ENCODE data around the gene CKB.
A peak's percentile ranks its signal among the peaks of the same experiment; 100 is the strongest.

CKB gene

DNA sequence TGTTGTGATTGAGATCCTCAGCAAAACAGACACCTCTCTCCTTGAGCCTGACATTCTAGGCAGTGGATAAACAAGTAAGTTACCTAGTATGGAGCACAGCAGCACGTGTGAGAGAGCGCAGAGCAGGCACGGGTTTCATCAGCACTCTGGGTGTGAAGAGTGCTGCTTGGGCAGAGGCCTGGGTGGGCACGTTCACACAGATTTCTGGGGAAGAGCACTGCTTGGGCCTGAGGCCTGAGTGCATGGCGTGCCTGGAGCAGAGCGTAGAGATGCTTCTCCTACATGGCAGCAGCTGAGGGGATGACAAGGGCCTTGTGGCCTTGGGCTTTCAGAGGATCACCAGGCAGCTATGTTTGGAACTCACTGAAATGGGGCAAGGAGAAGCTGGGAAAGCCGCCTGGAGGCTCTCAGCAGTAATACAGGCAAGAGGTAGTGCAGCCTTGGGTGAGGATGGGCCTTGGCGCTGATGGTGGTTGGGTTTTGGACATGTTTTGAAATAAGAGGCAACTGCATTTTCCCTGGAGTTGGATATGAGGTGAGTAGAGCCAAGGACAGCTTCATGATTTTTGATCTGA is 17.6 kb downstream of the CKB start:
- peaks cover 9% of the 10 kb centered on the region for H3K79me2 ChIP-seq (ENCODE audit: control insufficient read depth, insufficient read depth, low read length, unreplicated experiment)
- H3K36me3 ChIP-seq (ENCODE audit: insufficient read depth, low read length) = peaks cover 42% of the 10 kb centered on the region; the same call in 1 of the 2 replicates
- no peak overlapping the region for H2AFZ ChIP-seq (ENCODE audit: low read length, unreplicated experiment)
- H3K27me3 ChIP-seq (ENCODE audit: insufficient read depth, low read length) = no peaks in the 10 kb centered on the region
- no peak overlapping the region for H3K27ac ChIP-seq (ENCODE audit: low read depth, low read length)
- no peak overlapping the region for H3K4me3 ChIP-seq (ENCODE audit: low read depth, low read length)
- no peaks in the 10 kb centered on the region for H3K4me1 ChIP-seq (ENCODE audit: control insufficient read depth, insufficient read depth, low read length, unreplicated experiment)

DNA sequence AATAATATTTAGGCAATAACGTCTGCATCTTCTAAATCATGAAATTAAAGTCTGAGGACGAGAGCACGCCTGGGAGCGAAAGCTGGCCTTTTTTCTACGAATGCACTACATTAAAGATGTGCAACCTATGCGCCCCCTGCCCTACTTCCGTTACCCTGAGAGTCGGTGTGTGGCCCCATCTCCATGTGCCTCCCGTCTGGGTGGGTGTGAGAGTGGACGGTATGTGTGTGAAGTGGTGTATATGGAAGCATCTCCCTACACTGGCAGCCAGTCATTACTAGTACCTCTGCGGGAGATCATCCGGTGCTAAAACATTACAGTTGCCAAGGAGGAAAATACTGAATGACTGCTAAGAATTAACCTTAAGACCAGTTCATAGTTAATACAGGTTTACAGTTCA is 19.3 kb downstream of the CKB start:
- H2AFZ ChIP-seq (ENCODE audit: low read length, unreplicated experiment) = no peak overlapping the region
- H3K4me1 ChIP-seq (ENCODE audit: control insufficient read depth, insufficient read depth, low read length, unreplicated experiment) = no peaks in the 10 kb centered on the region
- no peaks in the 10 kb centered on the region for H3K27me3 ChIP-seq (ENCODE audit: insufficient read depth, low read length)
- no peak overlapping the region for H3K27ac ChIP-seq (ENCODE audit: low read depth, low read length)
- H3K4me3 ChIP-seq (ENCODE audit: low read depth, low read length) = no peak overlapping the region
- peaks cover 9% of the 10 kb centered on the region for H3K79me2 ChIP-seq (ENCODE audit: control insufficient read depth, insufficient read depth, low read length, unreplicated experiment)
- peaks cover 42% of the 10 kb centered on the region for H3K36me3 ChIP-seq (ENCODE audit: insufficient read depth, low read length)

DNA sequence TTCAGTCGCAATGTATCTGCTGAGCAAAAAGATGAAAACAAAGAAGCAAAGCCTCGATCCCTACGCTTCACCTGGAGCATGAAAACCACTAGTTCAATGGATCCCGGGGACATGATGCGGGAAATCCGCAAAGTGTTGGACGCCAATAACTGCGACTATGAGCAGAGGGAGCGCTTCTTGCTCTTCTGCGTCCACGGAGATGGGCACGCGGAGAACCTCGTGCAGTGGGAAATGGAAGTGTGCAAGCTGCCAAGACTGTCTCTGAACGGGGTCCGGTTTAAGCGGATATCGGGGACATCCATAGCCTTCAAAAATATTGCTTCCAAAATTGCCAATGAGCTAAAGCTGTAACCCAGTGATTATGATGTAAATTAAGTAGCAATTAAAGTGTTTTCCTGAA is 19.8 kb downstream of the CKB start:
- Histone ChIP-seq H3K36me3 (ENCODE audit: insufficient read depth, low read length) (peaks cover 41% of the 10 kb centered on the region), H3K4me1 (ENCODE audit: control insufficient read depth, insufficient read depth, low read length, unreplicated experiment) (no peaks in the 10 kb centered on the region), H3K4me3 (ENCODE audit: low read depth, low read length) (no peak overlapping the region), H3K79me2 (ENCODE audit: control insufficient read depth, insufficient read depth, low read length, unreplicated experiment) (peaks cover 9% of the 10 kb centered on the region), H3K27ac (ENCODE audit: low read depth, low read length) (no peak overlapping the region), H3K27me3 (ENCODE audit: insufficient read depth, low read length) (no peaks in the 10 kb centered on the region), H2AFZ (ENCODE audit: low read length, unreplicated experiment) (no peak overlapping the region)

DNA sequence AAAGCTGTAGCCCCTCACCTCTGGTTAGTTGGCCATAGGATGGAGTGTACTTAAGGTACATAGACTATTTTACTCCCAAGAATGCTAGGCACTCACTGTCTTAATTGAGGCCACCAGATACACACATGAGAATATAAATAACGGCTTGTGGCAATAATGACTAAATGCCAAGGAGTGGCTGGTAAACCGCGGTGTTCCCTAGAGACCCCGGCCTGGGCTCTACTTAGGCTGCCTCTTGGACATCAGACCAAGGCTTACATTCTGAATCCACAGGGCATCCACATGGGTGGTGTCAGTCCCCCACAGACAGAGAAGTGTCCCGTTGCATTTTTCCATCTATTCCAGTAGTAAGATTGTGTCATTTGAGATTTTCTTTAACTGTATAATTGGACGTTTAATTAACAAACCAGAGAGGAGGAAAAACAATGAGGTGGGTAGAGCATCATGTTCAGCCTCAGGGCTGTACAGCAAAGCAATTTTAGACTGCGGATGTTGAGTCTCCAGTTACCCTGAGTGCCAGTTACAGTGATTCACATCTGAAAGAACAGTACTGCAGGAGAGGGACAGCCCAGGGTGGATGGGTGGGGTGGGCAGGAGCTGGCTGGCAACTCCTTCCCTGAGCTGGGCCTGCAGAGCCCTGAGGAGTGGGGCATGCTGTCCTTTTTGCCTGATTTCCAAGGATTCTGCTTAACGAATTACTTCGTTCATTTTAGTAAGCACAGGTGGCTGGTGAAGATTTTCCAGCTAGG is 20.5 kb downstream of the CKB start:
- Histone ChIP-seq H3K36me3 (ENCODE audit: insufficient read depth, low read length) (peaks cover 38% of the 10 kb centered on the region), H3K27ac (ENCODE audit: low read depth, low read length) (no peak overlapping the region)

DNA sequence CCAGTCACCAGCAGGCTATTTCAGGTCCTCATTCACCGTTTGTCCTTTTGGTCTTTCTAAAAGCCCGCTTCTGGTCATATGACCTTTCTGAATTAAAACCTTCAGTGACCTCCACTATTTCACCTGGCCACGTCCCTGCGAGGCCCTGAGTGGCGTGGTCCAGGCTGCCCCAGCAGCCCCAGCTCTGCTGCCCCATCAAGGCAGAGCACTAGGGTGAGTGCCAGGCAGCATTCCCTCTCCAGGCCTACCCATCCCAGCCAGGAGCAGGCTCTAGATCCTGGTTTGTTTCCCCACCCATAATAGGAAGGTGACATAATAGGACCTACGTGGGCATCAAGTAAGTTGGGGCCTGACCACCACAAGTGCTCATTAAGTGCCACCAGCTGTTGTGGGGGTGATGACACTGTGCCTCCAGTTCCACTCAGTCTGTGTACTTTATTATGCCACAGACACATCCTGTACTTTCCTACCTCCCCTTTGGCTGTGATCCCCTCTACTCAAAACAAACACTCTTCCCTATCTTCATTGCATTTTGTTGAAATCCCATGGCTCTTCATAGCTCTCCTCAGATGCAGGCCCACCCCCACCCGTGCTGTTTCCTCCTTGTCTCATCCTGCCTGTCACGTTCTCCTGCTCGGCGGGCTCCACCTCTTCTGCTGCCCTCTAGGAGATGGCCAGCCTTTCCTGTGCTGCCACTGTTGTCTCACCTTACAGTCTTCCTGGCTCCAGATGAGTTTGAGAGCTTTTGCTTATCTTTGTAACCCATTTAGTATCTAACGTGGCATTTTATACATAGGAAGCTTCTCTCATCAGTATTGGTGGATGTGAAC is 21.4 kb downstream of the CKB start:
- Histone ChIP-seq H3K4me3 (ENCODE audit: low read depth, low read length) (no peak overlapping the region), H2AFZ (ENCODE audit: low read length, unreplicated experiment) (no peak overlapping the region), H3K36me3 (ENCODE audit: insufficient read depth, low read length) (peaks cover 38% of the 10 kb centered on the region), H3K27me3 (ENCODE audit: insufficient read depth, low read length) (no peaks in the 10 kb centered on the region), H3K27ac (ENCODE audit: low read depth, low read length) (no peak overlapping the region), H3K79me2 (ENCODE audit: control insufficient read depth, insufficient read depth, low read length, unreplicated experiment) (peaks cover 9% of the 10 kb centered on the region), H3K4me1 (ENCODE audit: control insufficient read depth, insufficient read depth, low read length, unreplicated experiment) (no peaks in the 10 kb centered on the region)

More for the DNA sequence above, 20.5 kb downstream of the CKB start:
- H2AFZ ChIP-seq (ENCODE audit: low read length, unreplicated experiment) = no peak overlapping the region
- H3K79me2 ChIP-seq (ENCODE audit: control insufficient read depth, insufficient read depth, low read length, unreplicated experiment) = peaks cover 9% of the 10 kb centered on the region
- H3K4me1 ChIP-seq (ENCODE audit: control insufficient read depth, insufficient read depth, low read length, unreplicated experiment) = no peaks in the 10 kb centered on the region
- no peaks in the 10 kb centered on the region for H3K27me3 ChIP-seq (ENCODE audit: insufficient read depth, low read length)
- H3K4me3 ChIP-seq (ENCODE audit: low read depth, low read length) = no peak overlapping the region

DNA sequence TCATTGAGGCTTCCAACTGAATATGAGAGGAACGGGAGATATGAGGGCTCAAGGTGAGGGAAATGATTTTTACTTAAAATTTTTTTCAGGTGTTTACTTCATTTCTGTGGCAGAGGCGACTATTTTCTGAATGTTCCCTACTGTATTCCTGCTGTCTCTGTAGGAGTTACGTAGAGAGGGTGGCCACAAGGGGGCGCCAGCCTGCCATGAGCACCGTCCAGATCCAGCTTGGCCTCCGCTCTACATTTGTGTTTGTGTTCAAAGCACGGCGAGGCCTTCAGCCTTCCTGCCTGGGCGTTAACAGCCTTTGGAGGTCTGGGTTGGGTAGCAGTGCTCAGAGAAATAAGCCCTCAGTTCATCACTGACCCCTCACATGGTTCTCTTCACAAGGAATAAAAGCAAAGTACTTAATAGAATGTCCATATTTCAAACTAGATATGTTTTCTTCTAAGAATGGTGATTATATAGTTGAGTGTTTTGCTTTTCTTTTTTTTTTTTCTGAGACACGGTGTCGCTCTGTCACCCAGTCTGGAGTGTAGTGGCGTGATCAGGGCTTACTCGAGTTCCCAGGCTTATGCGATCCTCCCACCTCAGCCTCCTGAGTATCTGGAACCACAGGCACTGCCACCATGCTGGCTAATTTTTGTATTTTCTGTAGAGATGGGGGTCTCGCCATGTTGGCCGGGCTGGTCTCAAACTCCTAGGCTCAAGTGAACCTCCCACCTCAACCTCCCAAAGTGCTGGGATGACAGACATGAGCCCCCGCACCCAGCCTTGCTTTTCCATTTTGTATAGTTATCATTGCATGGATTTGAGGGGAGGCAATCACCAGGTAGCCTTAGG is 22.3 kb downstream of the CKB start:
- Histone ChIP-seq H3K4me3 (ENCODE audit: low read depth, low read length) (no peak overlapping the region), H3K27me3 (ENCODE audit: insufficient read depth, low read length) (no peaks in the 10 kb centered on the region), H3K4me1 (ENCODE audit: control insufficient read depth, insufficient read depth, low read length, unreplicated experiment) (no peaks in the 10 kb centered on the region), H3K27ac (ENCODE audit: low read depth, low read length) (0 out of 2 replicates have a peak overlapping the region, but pooled peaks have one; percentile 8), H3K36me3 (ENCODE audit: insufficient read depth, low read length) (peaks cover 42% of the 10 kb centered on the region), H2AFZ (ENCODE audit: low read length, unreplicated experiment) (no peak overlapping the region), H3K79me2 (ENCODE audit: control insufficient read depth, insufficient read depth, low read length, unreplicated experiment) (peaks cover 9% of the 10 kb centered on the region)

DNA sequence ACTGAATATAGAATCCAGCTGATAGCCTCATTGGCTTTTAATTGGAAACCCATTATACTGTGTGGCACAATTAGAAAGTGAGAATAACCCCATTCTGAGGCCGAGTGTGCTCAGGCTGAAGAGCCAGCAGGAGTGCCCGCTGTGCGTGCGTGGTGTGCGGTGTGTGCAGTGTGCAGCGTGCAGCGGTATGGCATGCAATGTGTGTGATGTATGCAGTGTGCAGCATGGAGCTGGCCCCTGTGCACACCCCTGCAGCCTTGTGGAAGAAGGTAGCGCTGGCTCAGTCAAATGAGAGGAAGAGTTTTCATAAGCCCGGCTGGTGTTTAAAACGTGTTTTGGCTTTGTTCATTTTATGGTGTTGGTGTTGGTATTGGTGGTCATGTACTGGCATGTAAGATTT is 22.9 kb downstream of the CKB start:
- Histone ChIP-seq H3K27ac (ENCODE audit: low read depth, low read length) (no peak overlapping the region), H2AFZ (ENCODE audit: low read length, unreplicated experiment) (no peak overlapping the region), H3K4me1 (ENCODE audit: control insufficient read depth, insufficient read depth, low read length, unreplicated experiment) (no peaks in the 10 kb centered on the region), H3K79me2 (ENCODE audit: control insufficient read depth, insufficient read depth, low read length, unreplicated experiment) (peaks cover 9% of the 10 kb centered on the region), H3K27me3 (ENCODE audit: insufficient read depth, low read length) (no peaks in the 10 kb centered on the region), H3K36me3 (ENCODE audit: insufficient read depth, low read length) (peaks cover 36% of the 10 kb centered on the region), H3K4me3 (ENCODE audit: low read depth, low read length) (no peak overlapping the region)

DNA sequence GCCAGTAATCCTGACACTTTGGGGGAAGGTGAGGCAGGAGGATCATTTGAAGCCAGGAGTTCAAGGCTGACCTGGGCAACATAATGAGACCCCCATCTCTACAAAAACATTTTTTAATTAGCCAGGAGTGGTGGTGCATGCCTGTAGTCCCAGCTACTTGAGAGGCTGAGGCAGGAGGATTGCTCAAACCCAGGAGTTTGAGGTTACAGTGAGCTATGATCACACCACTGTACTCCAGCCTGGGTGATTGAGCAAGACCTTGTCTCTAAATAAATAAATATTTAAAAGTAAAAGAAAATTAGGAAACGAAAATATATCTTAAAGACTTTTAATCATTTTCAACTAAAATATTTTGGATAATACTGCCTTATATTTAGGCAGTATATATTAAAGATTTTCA is 25.9 kb downstream of the CKB start:
- Histone ChIP-seq H3K27me3 (ENCODE audit: insufficient read depth, low read length) (no peaks in the 10 kb centered on the region), H3K79me2 (ENCODE audit: control insufficient read depth, insufficient read depth, low read length, unreplicated experiment) (peaks cover 9% of the 10 kb centered on the region), H3K36me3 (ENCODE audit: insufficient read depth, low read length) (peaks cover 17% of the 10 kb centered on the region), H3K27ac (ENCODE audit: low read depth, low read length) (peak overlapping the region; percentile 7; the same call in 1 of the 2 replicates), H2AFZ (ENCODE audit: low read length, unreplicated experiment) (no peak overlapping the region), H3K4me1 (ENCODE audit: control insufficient read depth, insufficient read depth, low read length, unreplicated experiment) (no peaks in the 10 kb centered on the region), H3K4me3 (ENCODE audit: low read depth, low read length) (no peak overlapping the region)

DNA sequence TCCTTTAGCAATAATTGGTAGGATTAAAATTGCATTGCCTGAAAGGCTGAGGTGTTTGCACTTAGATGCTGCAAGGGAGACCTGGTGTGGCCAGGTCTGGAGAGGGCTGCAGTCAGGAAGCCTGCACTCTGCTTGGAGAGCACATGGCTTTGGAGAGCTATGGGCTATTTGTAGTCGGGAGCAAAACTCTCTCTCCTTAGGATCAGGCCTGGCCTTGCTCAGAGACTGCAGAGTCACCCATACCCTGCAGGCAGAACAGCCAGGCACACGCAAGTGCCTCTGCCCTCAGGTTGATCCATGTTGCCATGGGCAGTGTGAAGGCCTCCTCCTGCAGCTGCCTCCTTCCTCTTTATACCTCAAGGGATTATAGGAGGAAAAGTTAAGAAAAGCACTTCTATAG is 26.8 kb downstream of the CKB start:
- Histone ChIP-seq H3K79me2 (ENCODE audit: control insufficient read depth, insufficient read depth, low read length, unreplicated experiment) (peaks cover 2% of the 10 kb centered on the region), H3K4me1 (ENCODE audit: control insufficient read depth, insufficient read depth, low read length, unreplicated experiment) (no peaks in the 10 kb centered on the region), H3K27me3 (ENCODE audit: insufficient read depth, low read length) (no peaks in the 10 kb centered on the region), H2AFZ (ENCODE audit: low read length, unreplicated experiment) (no peak overlapping the region), H3K27ac (ENCODE audit: low read depth, low read length) (no peak overlapping the region), H3K4me3 (ENCODE audit: low read depth, low read length) (no peak overlapping the region), H3K36me3 (ENCODE audit: insufficient read depth, low read length) (peaks cover 17% of the 10 kb centered on the region)
